Right atrium auricular region (tissue), 2 donors: ENCODE results near the gene HIPK2. TPM values are rescaled to one million over a fixed set of nuclear protein-coding genes. Genes with fewer than 3 reads are reported as not detected.

ENCODE experiments used
- DNase-seq: peaks from one replicate; pipeline ENCODE4 v3.0.0-alpha.2; 2019; ENCODE audit warnings: low spot score
- H3K27ac ChIP-seq, 2 donors: fragments of 200-600 bp; sonication (generic); 1 replicate in 1 of 2; 2 replicates in 1 of 2; pipeline ENCODE4 v1.5.1; 2016 to 2019
- H3K27me3 ChIP-seq, 2 donors: fragments of 200-600 bp; sonication (generic); one replicate each; pipeline versions ENCODE4 v1.5.1 to v1.6.0; 2017 to 2019
- H3K36me3 ChIP-seq: fragments of 200-600 bp; sonication (generic); one replicate; pipeline ENCODE4 v1.5.1; 2016
- H3K4me1 ChIP-seq, 2 donors: fragments of 200-600 bp; sonication (generic); one replicate each; pipeline versions ENCODE4 v1.5.1 to v1.6.0; 2017 to 2019
- H3K4me3 ChIP-seq, 2 donors: fragments of 200-600 bp; sonication (generic); 1 replicate in 1 of 2; 2 replicates in 1 of 2; pipeline ENCODE4 v1.5.1; 2017 to 2019; ENCODE audit warnings: mild to moderate bottlenecking in 1 of 2, moderate library complexity in 1 of 2
- H3K9me3 ChIP-seq, 2 donors: fragments of 200-600 bp; sonication (generic); one replicate each; pipeline ENCODE4 v1.5.1; 2019
- CTCF ChIP-seq, 2 donors: fragments of 200-600 bp; sonication (generic); IDR thresholded peaks; one replicate each; pipeline ENCODE4 v1.5.1; 2019; ENCODE audit warnings: antibody characterized with exemption in 2 of 2
- total RNA-seq, 2 donors: library from RNA; depleted of rRNA; stranded (reverse); fragments of >200 nt; gene quantifications; one replicate each; pipeline ENCODE4 v1.1.0, GENCODE V29; 2016

The HIPK2 gene
- total RNA-seq, 2 donors from 2014 or later: 87.0 to 131 TPM

- DNase-seq: no peak
- Histone ChIP-seq H3K36me3 (no peaks in the 10 kb centered on the region), H3K4me1 (peaks cover 0 to 72% of the 10 kb centered on the region in 2 donors), H3K4me3 (no peak overlapping the region), H3K9me3 (no peaks in the 10 kb centered on the region), H3K27me3 (no peaks in the 10 kb centered on the region), H3K27ac (no peak overlapping the region)
- no peak for TF ChIP-seq CTCF (IDR thresholded peaks at IDR 0.05)
These were observed 4.9 kb downstream of the HIPK2 start for GRCh38 chr7:139772873-139773272.

- Histone ChIP-seq H3K27ac (no peak overlapping the region), H3K27me3 (no peaks in the 10 kb centered on the region), H3K4me3 (no peak overlapping the region), H3K36me3 (no peaks in the 10 kb centered on the region), H3K9me3 (no peaks in the 10 kb centered on the region), H3K4me1 (peaks cover 0 to 80% of the 10 kb centered on the region in 2 donors)
- no peak for DNase-seq
- no peak for TF ChIP-seq CTCF (IDR thresholded peaks at IDR 0.05)
These were observed 5.7 kb downstream of the HIPK2 start for GRCh38 chr7:139772115-139772514.

- no peak overlapping the region for H3K4me3 ChIP-seq
- peaks cover 0 to 88% of the 10 kb centered on the region in 2 donors for H3K4me1 ChIP-seq
- no peak overlapping the region for H3K27ac ChIP-seq
- H3K9me3 ChIP-seq: no peaks in the 10 kb centered on the region
- no peaks in the 10 kb centered on the region for H3K27me3 ChIP-seq
- DNase-seq: no peak
- no peak for TF ChIP-seq CTCF (IDR thresholded peaks at IDR 0.05)
- H3K36me3 ChIP-seq: no peaks in the 10 kb centered on the region
These were observed 6.5 kb downstream of the HIPK2 start for GRCh38 chr7:139771001-139771956.

- peaks cover 0 to 84% of the 10 kb centered on the region in 2 donors for H3K4me1 ChIP-seq
These were observed 8.0 kb downstream of the HIPK2 start for GRCh38 chr7:139769761-139770160.

GRCh38 chr7:139769066-139769465 is 8.7 kb downstream of the HIPK2 start:
- Histone ChIP-seq H3K27ac (no peak overlapping the region), H3K4me3 (no peak overlapping the region), H3K4me1 (peaks cover 0 to 84% of the 10 kb centered on the region in 2 donors), H3K27me3 (no peaks in the 10 kb centered on the region), H3K36me3 (no peaks in the 10 kb centered on the region), H3K9me3 (no peaks in the 10 kb centered on the region)
- no peak for TF ChIP-seq CTCF (IDR thresholded peaks at IDR 0.05)
- peak; percentile 21 for DNase-seq

More at GRCh38 chr7:139769761-139770160, 8.0 kb downstream of the HIPK2 start:
- TF ChIP-seq CTCF (IDR thresholded peaks at IDR 0.05): no peak
- DNase-seq: no peak
- H3K36me3 ChIP-seq: no peaks in the 10 kb centered on the region
- H3K9me3 ChIP-seq: no peaks in the 10 kb centered on the region
- no peak overlapping the region for H3K4me3 ChIP-seq
- peak overlapping the region in 1 of 2 donors; percentile 3 for H3K27ac ChIP-seq
- H3K27me3 ChIP-seq: no peaks in the 10 kb centered on the region
